ENCODE measurements around the gene EHMT1. TPM values are rescaled to one million over a fixed set of nuclear protein-coding genes. Genes with fewer than 3 reads are reported as not detected.
"Not testable (repeated sequence)": the region's sequence is repeated elsewhere in the genome, so short reads cannot be mapped to it uniquely, and the experiment has no call there.

The EHMT1 gene
- total RNA-seq, 1 donor from 2014 or later = 96.5 TPM

DNA sequence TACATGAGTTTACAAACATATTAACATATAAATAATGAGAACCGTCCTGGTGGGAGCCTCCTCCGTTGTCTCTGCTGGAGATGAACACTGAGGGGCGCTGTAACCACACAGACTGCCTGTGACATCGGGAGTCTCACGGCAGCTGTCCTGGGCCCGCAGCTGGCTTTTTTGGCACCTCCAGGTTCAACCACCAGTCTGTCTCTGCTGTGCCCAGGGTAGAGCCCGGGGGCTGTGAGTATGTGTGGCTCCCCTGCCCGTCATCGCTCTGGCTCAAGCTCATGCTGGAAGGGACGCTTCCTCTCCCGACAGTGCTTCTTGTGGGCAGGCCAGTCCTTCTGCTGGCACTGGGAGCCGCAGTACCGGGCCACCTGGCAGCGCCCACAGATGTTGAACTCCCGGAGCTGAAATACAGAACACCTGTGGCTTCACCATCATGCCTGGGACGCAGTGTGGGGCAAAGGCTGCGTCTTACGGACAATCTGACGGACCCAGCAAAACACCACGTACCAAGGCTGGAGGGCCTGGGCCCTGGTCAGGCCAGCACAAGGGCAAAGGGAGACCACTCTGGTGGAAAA, 36.4 kb upstream of the EHMT1 start:
- DNase-seq (ENCODE audit: low spot score) = no peak
- no peak overlapping the region for H3K4me3 Mint-ChIP-seq (ENCODE audit: low read depth)
- no peaks in the 10 kb centered on the region for H3K27me3 Mint-ChIP-seq (ENCODE audit: low read depth)
- H3K27ac Mint-ChIP-seq = no peak overlapping the region
- peaks cover 44% of the 10 kb centered on the region for H3K36me3 Mint-ChIP-seq (ENCODE audit: low read depth)
- intact Hi-C loops (cut with micrococcal nuclease) = no loop called here
- H3K9me3 Mint-ChIP-seq = no peaks in the 10 kb centered on the region
- H3K4me1 Mint-ChIP-seq (ENCODE audit: low read depth) = peaks cover 1% of the 10 kb centered on the region

DNA sequence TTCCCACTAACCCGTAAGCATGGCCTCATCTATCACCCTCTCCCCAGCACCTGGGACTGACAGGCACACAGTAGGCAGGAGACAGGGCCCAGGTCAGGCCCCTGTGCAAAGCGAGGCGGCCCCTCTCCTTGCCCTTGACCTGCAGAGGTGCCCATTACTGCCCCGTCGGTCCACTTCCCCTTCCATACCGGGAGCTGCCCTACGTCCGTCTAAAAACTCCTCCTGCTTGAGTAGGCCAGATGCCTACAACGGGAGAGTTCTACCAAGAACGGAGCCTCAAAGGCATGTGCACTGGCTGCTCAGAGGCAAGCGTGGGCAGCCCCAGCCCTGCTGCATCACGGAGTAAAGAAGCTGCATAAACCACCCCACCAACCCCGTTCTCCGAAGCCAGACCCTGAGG, 35.5 kb upstream of the EHMT1 start:
- H3K9me3 Mint-ChIP-seq = no peaks in the 10 kb centered on the region
- intact Hi-C loops (cut with micrococcal nuclease) = no loop called here
- H3K36me3 Mint-ChIP-seq (ENCODE audit: low read depth) = peaks cover 54% of the 10 kb centered on the region
- H3K27ac Mint-ChIP-seq = no peak overlapping the region
- no peaks in the 10 kb centered on the region for H3K27me3 Mint-ChIP-seq (ENCODE audit: low read depth)
- H3K4me1 Mint-ChIP-seq (ENCODE audit: low read depth) = peaks cover 4% of the 10 kb centered on the region
- no peak overlapping the region for H3K4me3 Mint-ChIP-seq (ENCODE audit: low read depth)
- DNase-seq (ENCODE audit: low spot score) = no peak

DNA sequence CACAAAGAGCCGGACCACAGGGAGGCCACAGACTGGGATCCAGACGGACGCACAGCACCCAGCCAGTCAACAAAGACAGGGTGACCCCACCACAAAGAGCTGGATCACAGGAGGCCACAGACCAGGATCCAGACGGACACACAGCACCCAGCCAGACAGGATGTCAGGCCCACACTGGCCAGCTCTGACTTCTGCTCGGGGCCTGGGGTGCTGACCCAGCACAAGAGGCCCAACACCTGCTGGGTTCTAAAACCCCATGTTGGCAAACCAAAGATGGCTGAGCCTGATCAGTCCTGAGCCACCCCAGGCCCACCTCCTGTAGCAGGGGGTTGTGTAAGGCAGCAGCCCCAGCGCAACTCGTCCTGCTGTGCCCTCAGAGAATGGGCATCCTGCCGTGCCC, 34.8 kb upstream of the EHMT1 start:
- H3K27ac Mint-ChIP-seq = no peak overlapping the region
- H3K9me3 Mint-ChIP-seq = no peaks in the 10 kb centered on the region
- no peak overlapping the region for H3K4me3 Mint-ChIP-seq (ENCODE audit: low read depth)
- H3K36me3 Mint-ChIP-seq (ENCODE audit: low read depth) = peaks cover 60% of the 10 kb centered on the region
- intact Hi-C loops (cut with micrococcal nuclease) = no loop called here
- no peak for DNase-seq (ENCODE audit: low spot score)
- no peaks in the 10 kb centered on the region for H3K27me3 Mint-ChIP-seq (ENCODE audit: low read depth)
- H3K4me1 Mint-ChIP-seq (ENCODE audit: low read depth) = peaks cover 4% of the 10 kb centered on the region

DNA sequence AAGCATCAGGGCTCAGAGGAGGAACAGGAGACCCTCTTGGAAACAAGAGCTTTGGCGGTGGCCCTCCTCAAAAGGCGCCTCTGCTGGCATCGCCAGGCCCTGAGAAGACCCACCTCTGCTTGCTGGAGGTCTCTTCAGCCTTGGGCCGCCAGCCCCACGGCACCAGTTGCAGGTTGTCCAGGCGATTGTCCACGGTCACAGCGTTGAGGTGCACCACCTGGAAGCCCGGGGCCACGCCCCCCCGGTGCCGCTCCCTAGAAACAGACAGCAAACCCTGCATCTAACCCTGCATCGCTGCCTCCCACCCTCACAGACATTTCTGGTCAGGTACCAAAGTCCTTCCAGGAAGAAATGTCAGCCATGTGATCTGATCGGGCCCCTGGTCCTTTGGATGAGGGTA, 32.0 kb upstream of the EHMT1 start:
- no peak for DNase-seq (ENCODE audit: low spot score)
- peaks cover 60% of the 10 kb centered on the region for H3K36me3 Mint-ChIP-seq (ENCODE audit: low read depth)
- H3K4me3 Mint-ChIP-seq (ENCODE audit: low read depth) = no peak overlapping the region
- H3K9me3 Mint-ChIP-seq = no peaks in the 10 kb centered on the region
- intact Hi-C loops (cut with micrococcal nuclease) = loop anchor here (5.0 kb wide), 1 partner anchor 50 kb away; no protein-coding TSS in a partner anchor
- no peak overlapping the region for H3K27ac Mint-ChIP-seq
- no peaks in the 10 kb centered on the region for H3K27me3 Mint-ChIP-seq (ENCODE audit: low read depth)
- H3K4me1 Mint-ChIP-seq (ENCODE audit: low read depth) = peaks cover 6% of the 10 kb centered on the region

DNA sequence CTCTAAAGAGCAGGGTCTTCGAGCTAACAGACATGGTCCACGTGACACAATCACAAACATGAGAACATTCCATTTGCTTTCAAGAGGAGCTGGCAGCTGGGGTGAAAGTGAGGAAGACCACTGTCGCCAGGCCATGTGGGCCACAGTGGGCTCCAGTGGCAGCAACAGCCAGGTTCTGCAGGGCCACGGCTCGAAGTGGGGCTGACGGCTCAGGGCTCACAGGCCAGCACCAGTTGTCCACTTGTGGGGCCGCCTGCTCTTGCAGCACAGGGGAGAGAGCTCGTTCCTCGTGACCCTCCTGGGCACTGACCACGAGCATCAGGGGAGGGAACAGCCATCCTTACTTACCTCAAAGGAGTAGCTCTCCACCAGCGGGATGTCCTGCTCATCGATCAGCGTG, 30.5 kb upstream of the EHMT1 start:
- Mint-ChIP-seq H3K36me3 (ENCODE audit: low read depth) (peaks cover 46% of the 10 kb centered on the region), H3K4me3 (ENCODE audit: low read depth) (peak overlapping the region; percentile 75), H3K27ac (no peak overlapping the region), H3K27me3 (ENCODE audit: low read depth) (no peaks in the 10 kb centered on the region), H3K4me1 (ENCODE audit: low read depth) (peaks cover 6% of the 10 kb centered on the region), H3K9me3 (no peaks in the 10 kb centered on the region)
- intact Hi-C loops (cut with micrococcal nuclease) = loop anchor here (5.0 kb wide), 1 partner anchor 51 kb away; no protein-coding TSS in a partner anchor
- no peak for DNase-seq (ENCODE audit: low spot score)

GRCh38 chr9:137588891-137589290, 29.9 kb upstream of the EHMT1 start:
- Mint-ChIP-seq H3K4me1 (ENCODE audit: low read depth) (peaks cover 6% of the 10 kb centered on the region), H3K27ac (no peak overlapping the region), H3K9me3 (no peaks in the 10 kb centered on the region), H3K27me3 (ENCODE audit: low read depth) (no peaks in the 10 kb centered on the region), H3K36me3 (ENCODE audit: low read depth) (peaks cover 42% of the 10 kb centered on the region), H3K4me3 (ENCODE audit: low read depth) (peak overlapping the region; percentile 87)
- intact Hi-C loops (cut with micrococcal nuclease) = loop anchor here (5.0 kb wide), 1 partner anchor 52 kb away; no protein-coding TSS in a partner anchor
- no peak for DNase-seq (ENCODE audit: low spot score)

GRCh38 chr9:137589441-137590122, 29.2 kb upstream of the EHMT1 start:
- peaks cover 38% of the 10 kb centered on the region for H3K36me3 Mint-ChIP-seq (ENCODE audit: low read depth)
- H3K9me3 Mint-ChIP-seq = no peaks in the 10 kb centered on the region
- peak overlapping the region; percentile 71 for H3K27ac Mint-ChIP-seq
- no peak for DNase-seq (ENCODE audit: low spot score)
- H3K4me1 Mint-ChIP-seq (ENCODE audit: low read depth) = peaks cover 6% of the 10 kb centered on the region
- H3K4me3 Mint-ChIP-seq (ENCODE audit: low read depth) = peak overlapping the region; percentile 87
- intact Hi-C loops (cut with micrococcal nuclease) = loop anchor here (1.0 to 5.0 kb wide), 2 partner anchors 16 to 52 kb away; partner anchors contain the start of gene ARRDC1
- no peaks in the 10 kb centered on the region for H3K27me3 Mint-ChIP-seq (ENCODE audit: low read depth)

DNA sequence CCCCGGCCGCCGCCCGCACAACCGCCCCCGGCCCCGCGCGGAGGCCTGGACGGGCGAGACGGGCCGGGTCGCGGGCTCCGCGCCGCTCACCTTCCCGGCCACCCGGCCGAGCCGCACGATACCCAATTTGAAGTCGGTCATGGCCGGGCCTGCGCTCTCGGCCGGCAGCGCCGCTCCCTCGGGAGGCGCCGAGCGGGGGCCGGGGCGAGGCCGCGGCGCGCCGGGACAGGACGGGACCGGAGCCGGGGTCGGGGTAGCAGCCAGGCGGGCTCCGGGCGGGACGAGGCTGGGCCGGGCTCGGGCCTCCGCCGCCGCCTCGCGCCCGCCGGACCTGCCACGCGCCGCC, 28.7 kb upstream of the EHMT1 start:
- Mint-ChIP-seq H3K27ac (no peak overlapping the region), H3K27me3 (ENCODE audit: low read depth) (no peaks in the 10 kb centered on the region), H3K4me1 (ENCODE audit: low read depth) (peaks cover 6% of the 10 kb centered on the region), H3K36me3 (ENCODE audit: low read depth) (peaks cover 36% of the 10 kb centered on the region), H3K9me3 (no peaks in the 10 kb centered on the region), H3K4me3 (ENCODE audit: low read depth) (no peak overlapping the region)
- intact Hi-C loops (cut with micrococcal nuclease) = loop anchor here (1.0 kb wide), 1 partner anchor 15 kb away; the partner anchor contains the start of gene ARRDC1
- no peak for DNase-seq (ENCODE audit: low spot score)

- Mint-ChIP-seq H3K27ac (peak within 1 kb of the TSS; percentile 95), H3K4me3 (ENCODE audit: low read depth) (peak within 1 kb of the TSS; percentile 99), H3K27me3 (ENCODE audit: low read depth) (no peaks in the 10 kb centered on the region), H3K9me3 (no peaks in the 10 kb centered on the region), H3K36me3 (ENCODE audit: low read depth) (peaks cover 36% of the 10 kb centered on the region), H3K4me1 (ENCODE audit: low read depth) (peaks cover 6% of the 10 kb centered on the region)
- intact Hi-C loops (cut with micrococcal nuclease) = loop anchor here (1.0 kb wide), 1 partner anchor 15 kb away; the partner anchor contains the start of gene ARRDC1
- peak; percentile 87 for DNase-seq (ENCODE audit: low spot score)
Measured at GRCh38 chr9:137590469-137591383, 28.1 kb upstream of the EHMT1 start, which contains the start of gene ZMYND19. TSS of gene ZMYND19 (minus strand) at chr9:137590512. CDS start at chr9:137590263, 249 bp downstream.

DNA sequence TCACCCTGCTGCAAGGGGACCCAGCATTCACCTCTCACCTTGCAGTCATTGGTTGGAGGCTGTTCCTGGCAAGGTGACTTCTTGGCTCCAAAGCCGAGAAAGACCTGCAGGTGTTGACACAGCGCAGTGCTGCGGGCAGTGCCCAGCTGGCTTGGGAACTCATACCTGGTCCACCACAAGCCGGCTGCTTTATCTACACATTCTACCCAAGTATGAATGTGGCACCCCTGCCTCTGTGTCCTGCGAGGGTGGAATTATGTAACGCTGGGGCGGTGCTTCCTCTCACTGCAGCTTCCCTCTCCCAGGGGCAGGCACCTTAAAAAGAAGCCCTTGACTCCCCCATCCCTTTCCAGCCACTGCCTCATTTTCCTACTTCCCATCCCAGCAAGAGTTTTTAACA, 26.0 kb upstream of the EHMT1 start:
- H3K27me3 Mint-ChIP-seq (ENCODE audit: low read depth) = no peaks in the 10 kb centered on the region
- no peak overlapping the region for H3K27ac Mint-ChIP-seq
- no peaks in the 10 kb centered on the region for H3K9me3 Mint-ChIP-seq
- H3K36me3 Mint-ChIP-seq (ENCODE audit: low read depth) = peaks cover 16% of the 10 kb centered on the region
- peaks cover 4% of the 10 kb centered on the region for H3K4me1 Mint-ChIP-seq (ENCODE audit: low read depth)
- DNase-seq (ENCODE audit: low spot score) = no peak
- peak overlapping the region; percentile 5 for H3K4me3 Mint-ChIP-seq (ENCODE audit: low read depth)
- intact Hi-C loops (cut with micrococcal nuclease) = no loop called here

GRCh38 chr9:137593176-137593575, 25.6 kb upstream of the EHMT1 start:
- Mint-ChIP-seq H3K27me3 (ENCODE audit: low read depth) (no peaks in the 10 kb centered on the region), H3K4me3 (ENCODE audit: low read depth) (peak overlapping the region; percentile 5), H3K4me1 (ENCODE audit: low read depth) (peaks cover 1% of the 10 kb centered on the region), H3K27ac (no peak overlapping the region), H3K36me3 (ENCODE audit: low read depth) (peaks cover 12% of the 10 kb centered on the region), H3K9me3 (no peaks in the 10 kb centered on the region)
- intact Hi-C loops (cut with micrococcal nuclease) = no loop called here
- DNase-seq (ENCODE audit: low spot score) = no peak

DNA sequence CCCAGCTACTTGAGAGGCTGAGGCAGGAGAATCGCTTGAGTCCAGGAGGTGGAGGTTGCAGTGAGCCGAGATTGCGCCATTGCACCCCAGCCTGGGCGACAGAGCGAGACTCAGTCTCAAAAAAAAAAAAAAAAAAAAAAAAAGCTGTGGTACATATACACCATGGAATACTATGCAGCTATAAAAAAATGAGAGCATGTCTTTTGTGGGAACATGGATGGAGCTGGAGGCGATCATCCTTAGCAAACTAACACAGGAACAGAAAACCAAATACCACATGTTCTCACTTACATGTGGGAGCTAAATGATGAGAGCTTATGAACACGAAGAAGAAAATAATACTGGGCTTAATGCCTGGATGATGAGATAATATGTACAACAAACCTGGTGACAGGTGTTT, 22.2 kb upstream of the EHMT1 start:
- DNase-seq (ENCODE audit: low spot score); H3K36me3 Mint-ChIP-seq (ENCODE audit: low read depth); H3K9me3 Mint-ChIP-seq; intact Hi-C loops (cut with micrococcal nuclease); H3K27ac Mint-ChIP-seq; H3K27me3 Mint-ChIP-seq (ENCODE audit: low read depth); H3K4me3 Mint-ChIP-seq (ENCODE audit: low read depth); H3K4me1 Mint-ChIP-seq (ENCODE audit: low read depth): not testable (repeated sequence)

Data from activated T-helper 2 cell treated with anti-CD3 and anti-CD28 coated beads, Interferon-gamma antibody, Interleukin-2, Interleukin-4, amounts not matched to agents 10 μg/mL and 5 μg/mL and 100 μg/mL, durations not matched to agents 14 hours and 24 hours and 36 hours (primary cell).